ENCODE results near the gene WNT1. TPM values are rescaled to one million over a fixed set of nuclear protein-coding genes. Genes with fewer than 3 reads are reported as not detected.

Gene WNT1
- total and polyA plus RNA-seq, 4 donors = 0.09 to 0.20 (median 0.15) TPM; not detected in 1

GRCh38 chr12:48966177-48966895 lies 11.8 kb upstream of the WNT1 start:
- Histone ChIP-seq H3K9ac (ENCODE audit: insufficient read depth in 1 of 2, low read length in 2 of 2) (no peak overlapping the region), H3K36me3 (ENCODE audit: control insufficient read depth in 4 of 4, insufficient read depth in 4 of 4, low read length in 4 of 4) (no peaks in the 10 kb centered on the region), H3K4me3 (no peak overlapping the region), H3K4me1 (ENCODE audit: control insufficient read depth in 5 of 5, insufficient read depth in 5 of 5, low read length in 5 of 5) (peaks cover 0 to 13% (median 10%) of the 10 kb centered on the region in 5 donors), H3K9me3 (ENCODE audit: control insufficient read depth in 4 of 4, insufficient read depth in 3 of 4, low read length in 3 of 4) (no peaks in the 10 kb centered on the region), H3K27me3 (ENCODE audit: control insufficient read depth in 3 of 3, insufficient read depth in 3 of 3, low read length in 2 of 3) (peaks cover 0 to 52% (median 34%) of the 10 kb centered on the region in 3 donors), H3K27ac (ENCODE audit: low read depth in 1 of 2, low read length in 1 of 2) (no peak overlapping the region)
- TF ChIP-seq CTCF (IDR thresholded peaks at IDR 0.05; ENCODE audit: control extremely low read depth, extremely low read depth) = no peak
- WGBS, 2 donors = 80 to 81% methylated on average over 20 of the region's 20 CpGs
- DNase-seq (no peak), ATAC-seq (ENCODE audit: insufficient read depth, low FRiP score) (no peak)

GRCh38 chr12:48967991-48968390 lies 10.1 kb upstream of the WNT1 start:
- Histone ChIP-seq H3K36me3 (ENCODE audit: control insufficient read depth in 4 of 4, insufficient read depth in 4 of 4, low read length in 4 of 4) (no peaks in the 10 kb centered on the region), H3K9me3 (ENCODE audit: control insufficient read depth in 4 of 4, insufficient read depth in 3 of 4, low read length in 3 of 4) (peaks cover 0 to 1% (median 0%) of the 10 kb centered on the region in 4 donors), H3K27me3 (ENCODE audit: control insufficient read depth in 3 of 3, insufficient read depth in 3 of 3, low read length in 2 of 3) (peaks cover 0 to 68% (median 49%) of the 10 kb centered on the region in 3 donors), H3K4me1 (ENCODE audit: control insufficient read depth in 5 of 5, insufficient read depth in 5 of 5, low read length in 5 of 5) (peaks cover 0 to 13% (median 10%) of the 10 kb centered on the region in 5 donors), H3K4me3 (no peak overlapping the region), H3K27ac (ENCODE audit: low read depth in 1 of 2, low read length in 1 of 2) (no peak overlapping the region), H3K9ac (ENCODE audit: insufficient read depth in 1 of 2, low read length in 2 of 2) (no peak overlapping the region)
- WGBS, 2 donors = 84 to 85% methylated on average over 7 of the region's 7 CpGs
- TF ChIP-seq CTCF (IDR thresholded peaks at IDR 0.05; ENCODE audit: control extremely low read depth, extremely low read depth) = no peak
- DNase-seq (no peak), ATAC-seq (ENCODE audit: insufficient read depth, low FRiP score) (no peak)

- WGBS, 2 donors = 81 to 94% methylated on average over 3 of the region's 3 CpGs
- no peak overlapping the region for H3K9ac ChIP-seq (ENCODE audit: insufficient read depth in 1 of 2, low read length in 2 of 2)
- H3K36me3 ChIP-seq (ENCODE audit: control insufficient read depth in 4 of 4, insufficient read depth in 4 of 4, low read length in 4 of 4) = no peaks in the 10 kb centered on the region
- H3K27ac ChIP-seq (ENCODE audit: low read depth in 1 of 2, low read length in 1 of 2) = no peak overlapping the region
- H3K4me1 ChIP-seq (ENCODE audit: control insufficient read depth in 5 of 5, insufficient read depth in 5 of 5, low read length in 5 of 5) = peaks cover 0 to 13% (median 10%) of the 10 kb centered on the region in 5 donors
- DNase-seq = no peak
- TF ChIP-seq CTCF (IDR thresholded peaks at IDR 0.05; ENCODE audit: control extremely low read depth, extremely low read depth) = no peak
- H3K27me3 ChIP-seq (ENCODE audit: control insufficient read depth in 3 of 3, insufficient read depth in 3 of 3, low read length in 2 of 3) = peaks cover 0 to 73% (median 53%) of the 10 kb centered on the region in 3 donors
- ATAC-seq (ENCODE audit: insufficient read depth, low FRiP score) = no peak
- H3K4me3 ChIP-seq = no peak overlapping the region
- peaks cover 0 to 1% (median 0%) of the 10 kb centered on the region in 4 donors for H3K9me3 ChIP-seq (ENCODE audit: control insufficient read depth in 4 of 4, insufficient read depth in 3 of 4, low read length in 3 of 4)
Observed at GRCh38 chr12:48968467-48968866, 9.7 kb upstream of the WNT1 start.
